ENCODE data around the gene MED27.

GRCh38 chr9:131950487-131950886, 129.2 kb downstream of the MED27 start:
- TF ChIP-seq, protein P1, sequence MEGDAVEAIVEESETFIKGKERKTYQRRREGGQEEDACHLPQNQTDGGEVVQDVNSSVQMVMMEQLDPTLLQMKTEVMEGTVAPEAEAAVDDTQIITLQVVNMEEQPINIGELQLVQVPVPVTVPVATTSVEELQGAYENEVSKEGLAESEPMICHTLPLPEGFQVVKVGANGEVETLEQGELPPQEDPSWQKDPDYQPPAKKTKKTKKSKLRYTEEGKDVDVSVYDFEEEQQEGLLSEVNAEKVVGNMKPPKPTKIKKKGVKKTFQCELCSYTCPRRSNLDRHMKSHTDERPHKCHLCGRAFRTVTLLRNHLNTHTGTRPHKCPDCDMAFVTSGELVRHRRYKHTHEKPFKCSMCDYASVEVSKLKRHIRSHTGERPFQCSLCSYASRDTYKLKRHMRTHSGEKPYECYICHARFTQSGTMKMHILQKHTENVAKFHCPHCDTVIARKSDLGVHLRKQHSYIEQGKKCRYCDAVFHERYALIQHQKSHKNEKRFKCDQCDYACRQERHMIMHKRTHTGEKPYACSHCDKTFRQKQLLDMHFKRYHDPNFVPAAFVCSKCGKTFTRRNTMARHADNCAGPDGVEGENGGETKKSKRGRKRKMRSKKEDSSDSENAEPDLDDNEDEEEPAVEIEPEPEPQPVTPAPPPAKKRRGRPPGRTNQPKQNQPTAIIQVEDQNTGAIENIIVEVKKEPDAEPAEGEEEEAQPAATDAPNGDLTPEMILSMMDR (IDR thresholded peaks at IDR 0.05) = no peak
- TF ChIP-seq EP300 (IDR thresholded peaks at IDR 0.05) = no peak
- TF ChIP-seq POLR2A (IDR thresholded peaks at IDR 0.05) = no peak
- no peak for TF ChIP-seq POLR2AphosphoS5 (IDR thresholded peaks at IDR 0.05)
